ENCODE results near the gene CYP24A1. TPM values are rescaled to one million over a fixed set of nuclear protein-coding genes. Genes with fewer than 3 reads are reported as not detected.

Gene CYP24A1
- under 1 TPM in 3 of 4 donors, not detected in 1; 0.10 to 0.71 (median 0.69) TPM for total RNA-seq

GRCh38 chr20:54173653-54174456 is at the start of gene CYP24A1:
Gene CYP24A1 (minus strand): TSS chr20:54173986. CDS start chr20:54173579, 407 bp downstream.
- intact Hi-C loops (cut with DNase I; ENCODE audit: low total_unique reads): no loop called here
- WGBS, 2 donors: 1% methylated on average over 42 to 56 of the region's 61 CpGs
- H3K4me3 ChIP-seq (ENCODE audit: low read depth, poor library complexity, severe bottlenecking): no peak within 1 kb of the TSS
- no peak for DNase-seq (ENCODE audit: low spot score in 2 of 2)
- no peak for TF ChIP-seq POLR2A (IDR thresholded peaks at IDR 0.05)
- TF ChIP-seq, protein P1, sequence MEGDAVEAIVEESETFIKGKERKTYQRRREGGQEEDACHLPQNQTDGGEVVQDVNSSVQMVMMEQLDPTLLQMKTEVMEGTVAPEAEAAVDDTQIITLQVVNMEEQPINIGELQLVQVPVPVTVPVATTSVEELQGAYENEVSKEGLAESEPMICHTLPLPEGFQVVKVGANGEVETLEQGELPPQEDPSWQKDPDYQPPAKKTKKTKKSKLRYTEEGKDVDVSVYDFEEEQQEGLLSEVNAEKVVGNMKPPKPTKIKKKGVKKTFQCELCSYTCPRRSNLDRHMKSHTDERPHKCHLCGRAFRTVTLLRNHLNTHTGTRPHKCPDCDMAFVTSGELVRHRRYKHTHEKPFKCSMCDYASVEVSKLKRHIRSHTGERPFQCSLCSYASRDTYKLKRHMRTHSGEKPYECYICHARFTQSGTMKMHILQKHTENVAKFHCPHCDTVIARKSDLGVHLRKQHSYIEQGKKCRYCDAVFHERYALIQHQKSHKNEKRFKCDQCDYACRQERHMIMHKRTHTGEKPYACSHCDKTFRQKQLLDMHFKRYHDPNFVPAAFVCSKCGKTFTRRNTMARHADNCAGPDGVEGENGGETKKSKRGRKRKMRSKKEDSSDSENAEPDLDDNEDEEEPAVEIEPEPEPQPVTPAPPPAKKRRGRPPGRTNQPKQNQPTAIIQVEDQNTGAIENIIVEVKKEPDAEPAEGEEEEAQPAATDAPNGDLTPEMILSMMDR (IDR thresholded peaks at IDR 0.05): no peak

- intact Hi-C loops (cut with DNase I; ENCODE audit: low total_unique reads): loop anchor here (10.0 kb wide), 1 partner anchor 422 kb away; no protein-coding TSS in a partner anchor
- no peak overlapping the region for H3K4me3 ChIP-seq (ENCODE audit: low read depth, poor library complexity, severe bottlenecking)
- 76 to 80% methylated on average over 5 of the region's 5 CpGs for WGBS, 2 donors
- DNase-seq (ENCODE audit: low spot score in 2 of 2): no peak
- TF ChIP-seq POLR2A (IDR thresholded peaks at IDR 0.05): no peak
- TF ChIP-seq, protein P1 (IDR thresholded peaks at IDR 0.05): no peak
Measured at GRCh38 chr20:54223285-54223684, 49.5 kb upstream of the CYP24A1 start.

DNA sequence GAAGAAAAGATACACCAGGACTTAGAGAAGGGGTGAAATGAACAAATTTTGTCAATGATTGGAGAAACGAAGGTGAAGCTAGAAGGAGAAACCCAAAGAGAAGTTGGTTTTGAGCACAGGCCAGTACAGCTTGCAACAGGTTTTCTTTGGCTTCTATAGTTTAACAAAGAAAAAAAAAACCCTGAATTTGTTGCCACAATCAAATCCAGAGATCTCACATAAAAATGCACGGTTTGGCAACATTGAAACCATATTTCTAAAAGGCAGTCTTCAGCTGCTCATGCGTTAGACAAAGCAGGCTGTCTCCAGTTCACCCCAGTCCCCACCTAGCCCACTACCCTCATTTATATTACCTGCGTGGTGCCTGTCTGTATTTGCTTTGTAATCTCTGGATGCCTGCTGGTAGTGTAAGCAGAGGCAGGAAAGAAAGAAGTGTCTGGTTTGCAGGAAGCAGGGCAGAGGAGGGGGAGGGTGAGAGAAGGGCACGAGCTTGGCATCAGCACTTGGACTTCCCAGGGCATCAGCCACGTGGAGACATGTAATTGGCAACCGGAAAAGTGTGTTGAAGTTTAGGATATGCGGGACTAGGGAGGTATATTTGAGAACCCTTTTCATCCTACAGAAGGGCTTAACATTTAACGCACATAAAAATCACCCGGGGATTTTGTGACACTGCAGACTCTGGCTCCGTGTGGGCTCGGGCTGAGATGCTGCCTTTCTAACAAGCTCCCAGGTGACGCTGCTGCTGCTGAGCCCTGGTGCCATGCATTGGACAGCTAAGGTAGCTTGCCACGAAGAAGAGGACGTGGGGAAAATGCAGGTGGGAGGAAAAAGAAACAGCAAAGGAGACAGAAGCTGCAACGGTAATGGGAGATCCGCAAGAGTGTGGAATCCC is 48.5 kb upstream of the CYP24A1 start:
- intact Hi-C loops (cut with DNase I; ENCODE audit: low total_unique reads): loop anchor here (10.0 kb wide), 1 partner anchor 423 kb away; no protein-coding TSS in a partner anchor
- TF ChIP-seq POLR2A (IDR thresholded peaks at IDR 0.05): no peak
- TF ChIP-seq, protein P1 (IDR thresholded peaks at IDR 0.05): no peak
- 40 to 43% methylated on average over 17 of the region's 17 CpGs for WGBS, 2 donors
- DNase-seq (ENCODE audit: low spot score in 2 of 2): no peak
- no peak overlapping the region for H3K4me3 ChIP-seq (ENCODE audit: low read depth, poor library complexity, severe bottlenecking)

- TF ChIP-seq, protein P1 (IDR thresholded peaks at IDR 0.05): no peak
- TF ChIP-seq POLR2A (IDR thresholded peaks at IDR 0.05): no peak
- H3K4me3 ChIP-seq (ENCODE audit: low read depth, poor library complexity, severe bottlenecking): no peak overlapping the region
- intact Hi-C loops (cut with DNase I; ENCODE audit: low total_unique reads): loop anchor here (10.0 kb wide), 1 partner anchor 423 kb away; no protein-coding TSS in a partner anchor
- 70 to 71% methylated on average over 4 of the region's 4 CpGs for WGBS, 2 donors
- DNase-seq (ENCODE audit: low spot score in 2 of 2): no peak
Measured at GRCh38 chr20:54221353-54221752, 47.6 kb upstream of the CYP24A1 start.

DNA sequence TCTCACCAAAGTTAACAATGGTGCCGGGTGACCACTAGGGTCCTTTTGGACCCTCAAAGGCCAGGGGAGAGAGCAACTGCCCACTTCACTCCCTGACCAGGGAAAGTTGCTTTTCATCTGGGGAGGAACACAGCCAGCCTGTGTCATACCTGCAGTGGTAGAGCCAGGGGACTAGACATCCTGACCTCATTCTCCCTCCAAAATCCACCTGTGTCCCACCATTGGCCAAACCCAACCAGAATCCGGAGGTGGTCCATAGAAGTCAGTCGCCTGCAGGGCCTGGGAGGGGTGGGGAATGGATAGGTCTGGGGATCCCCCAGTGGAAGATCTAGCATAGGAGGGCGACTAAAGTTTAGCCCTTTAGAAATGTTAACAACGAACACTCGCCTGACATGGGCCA is 46.9 kb upstream of the CYP24A1 start:
- intact Hi-C loops (cut with DNase I; ENCODE audit: low total_unique reads): loop anchor here (10.0 kb wide), 1 partner anchor 424 kb away; no protein-coding TSS in a partner anchor
- WGBS, 2 donors: 91% methylated on average over 6 of the region's 6 CpGs
- no peak for DNase-seq (ENCODE audit: low spot score in 2 of 2)
- TF ChIP-seq POLR2A (IDR thresholded peaks at IDR 0.05): no peak
- TF ChIP-seq, protein P1 (IDR thresholded peaks at IDR 0.05): no peak
- no peak overlapping the region for H3K4me3 ChIP-seq (ENCODE audit: low read depth, poor library complexity, severe bottlenecking)
